ENCODE data around the gene WFDC11. TPM values are rescaled to one million over a fixed set of nuclear protein-coding genes. Genes with fewer than 3 reads are reported as not detected.

WFDC11 gene
- total RNA-seq, 1 experiment from 2014 or later, result not detected

DNA sequence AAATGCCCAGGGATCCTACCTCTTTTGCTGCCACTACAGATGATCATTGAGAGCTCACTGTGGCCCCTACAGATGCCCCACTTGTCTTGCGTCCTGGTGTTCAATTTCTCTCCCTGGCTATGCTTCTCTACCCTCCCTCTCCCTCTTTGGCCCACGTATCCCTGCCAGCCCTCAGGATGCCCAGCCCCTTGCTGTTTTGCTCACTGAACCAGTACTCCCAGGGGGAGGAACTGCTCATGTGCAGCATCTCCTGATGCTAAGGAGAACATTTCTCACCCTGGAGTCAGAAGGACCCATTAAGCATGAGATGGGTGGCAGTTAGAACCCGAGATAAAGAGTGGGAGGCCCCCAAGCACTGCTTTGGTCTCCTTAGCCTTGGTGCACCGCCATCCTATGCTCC is 38.9 kb downstream of the WFDC11 start, which contains the start of gene WFDC9:
WFDC9 (minus strand) TSS at position 101 of the 400 bp plus-strand sequence. CDS start 21,103 bp downstream, outside the sequence.
- CTCF ChIA-PET, result no interaction called here
- Mint-ChIP-seq H3K4me3 (ENCODE audit: low read depth, unreplicated experiment) (no peak within 1 kb of the TSS), H3K4me1 (ENCODE audit: low read depth, unreplicated experiment) (no peaks in the 10 kb centered on the region), H3K27ac (ENCODE audit: unreplicated experiment) (no peak within 1 kb of the TSS), H3K27me3 (ENCODE audit: unreplicated experiment) (peaks cover 61% of the 10 kb centered on the region), H3K36me3 (ENCODE audit: insufficient read depth, unreplicated experiment) (no peaks in the 10 kb centered on the region), H3K9me3 (ENCODE audit: low read depth, unreplicated experiment) (no peaks in the 10 kb centered on the region)
- DNase-seq, result no peak
- intact Hi-C loops (cut with micrococcal nuclease; ENCODE audit: unreplicated experiment), result no loop called here
- TF ChIP-seq, protein P1, sequence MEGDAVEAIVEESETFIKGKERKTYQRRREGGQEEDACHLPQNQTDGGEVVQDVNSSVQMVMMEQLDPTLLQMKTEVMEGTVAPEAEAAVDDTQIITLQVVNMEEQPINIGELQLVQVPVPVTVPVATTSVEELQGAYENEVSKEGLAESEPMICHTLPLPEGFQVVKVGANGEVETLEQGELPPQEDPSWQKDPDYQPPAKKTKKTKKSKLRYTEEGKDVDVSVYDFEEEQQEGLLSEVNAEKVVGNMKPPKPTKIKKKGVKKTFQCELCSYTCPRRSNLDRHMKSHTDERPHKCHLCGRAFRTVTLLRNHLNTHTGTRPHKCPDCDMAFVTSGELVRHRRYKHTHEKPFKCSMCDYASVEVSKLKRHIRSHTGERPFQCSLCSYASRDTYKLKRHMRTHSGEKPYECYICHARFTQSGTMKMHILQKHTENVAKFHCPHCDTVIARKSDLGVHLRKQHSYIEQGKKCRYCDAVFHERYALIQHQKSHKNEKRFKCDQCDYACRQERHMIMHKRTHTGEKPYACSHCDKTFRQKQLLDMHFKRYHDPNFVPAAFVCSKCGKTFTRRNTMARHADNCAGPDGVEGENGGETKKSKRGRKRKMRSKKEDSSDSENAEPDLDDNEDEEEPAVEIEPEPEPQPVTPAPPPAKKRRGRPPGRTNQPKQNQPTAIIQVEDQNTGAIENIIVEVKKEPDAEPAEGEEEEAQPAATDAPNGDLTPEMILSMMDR (IDR thresholded peaks at IDR 0.05; ENCODE audit: unreplicated experiment), result no peak
- no TSS peak for BruUV-seq (replicated peaks)

DNA sequence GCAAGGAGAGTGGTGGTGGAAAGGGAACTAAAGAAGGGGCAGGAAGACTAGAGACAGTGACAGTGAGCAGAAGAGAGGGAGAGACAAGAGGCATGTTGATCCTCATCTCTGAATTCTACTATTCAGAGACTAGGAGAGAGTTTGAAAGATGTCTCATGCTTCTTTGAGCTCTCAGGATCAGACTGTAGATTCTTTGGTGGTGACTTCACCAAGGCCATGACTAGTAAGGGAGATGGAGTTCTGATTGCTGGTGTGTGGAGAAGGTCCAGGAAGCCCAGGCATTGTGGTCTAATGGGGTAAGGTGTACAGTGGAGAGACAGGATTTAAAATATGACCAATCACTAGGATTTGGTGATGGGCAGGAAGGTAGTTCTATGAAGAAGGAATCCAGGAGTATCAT is 39.7 kb downstream of the WFDC11 start:
- CTCF ChIA-PET, result interaction anchor here (1.3 kb wide), 1 partner anchor 76 kb away, joined by 3 read pairs; no protein-coding TSS in a partner anchor
- no peak overlapping the region for H3K4me3 Mint-ChIP-seq (ENCODE audit: low read depth, unreplicated experiment)

DNA sequence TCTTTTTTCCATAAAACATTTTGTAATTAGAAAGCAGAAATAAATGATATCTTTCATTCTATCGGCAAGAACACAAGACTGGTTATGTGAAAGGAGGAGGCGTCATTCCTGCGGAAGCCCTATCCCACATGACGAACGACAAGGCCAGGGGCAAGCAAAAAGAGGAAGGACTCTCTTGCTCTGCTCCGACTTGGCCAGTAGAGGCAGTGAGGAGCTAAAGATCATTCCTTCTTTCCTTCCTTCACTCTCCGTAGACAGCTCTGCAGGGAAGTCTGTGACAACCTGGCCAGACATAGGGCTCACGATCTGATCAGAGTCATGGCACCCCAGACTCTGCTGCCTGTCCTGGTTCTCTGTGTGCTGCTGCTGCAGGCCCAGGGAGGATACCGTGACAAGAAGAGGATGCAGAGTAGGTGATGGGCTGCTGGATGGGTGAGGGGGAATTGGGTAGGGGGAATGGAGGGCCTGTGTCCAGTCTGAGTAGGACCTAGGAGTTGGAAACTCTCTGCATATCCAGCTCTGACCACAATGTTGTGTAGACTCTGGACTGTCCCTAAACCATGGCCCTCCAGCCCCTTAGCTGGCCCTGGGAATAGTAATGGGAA is 40.4 kb downstream of the WFDC11 start, which contains the start of gene WFDC10A:
WFDC10A (plus strand) TSS at position 244 of the 605 bp plus-strand sequence; CDS start at position 319, 75 bp downstream.
- peak; percentile 75 for DNase-seq
- CTCF ChIA-PET, result interaction anchor here (0.7 to 2.9 kb wide), 9 partner anchors 11 to 256 kb away, joined by 3 to 15 read pairs (median 4); partner anchors contain the start of gene WFDC2
- intact Hi-C loops (cut with micrococcal nuclease; ENCODE audit: unreplicated experiment), result loop anchor here (10.0 kb wide), 2 partner anchors 145 to 175 kb away; no protein-coding TSS in a partner anchor
- TF ChIP-seq, protein P1 (IDR thresholded peaks at IDR 0.05; ENCODE audit: unreplicated experiment), result peak; percentile 79
- no TSS peak for BruUV-seq (replicated peaks)
- Mint-ChIP-seq H3K27ac (ENCODE audit: unreplicated experiment) (no peak within 1 kb of the TSS), H3K27me3 (ENCODE audit: unreplicated experiment) (peaks cover 55% of the 10 kb centered on the region), H3K9me3 (ENCODE audit: low read depth, unreplicated experiment) (no peaks in the 10 kb centered on the region), H3K4me1 (ENCODE audit: low read depth, unreplicated experiment) (no peaks in the 10 kb centered on the region), H3K36me3 (ENCODE audit: insufficient read depth, unreplicated experiment) (no peaks in the 10 kb centered on the region), H3K4me3 (ENCODE audit: low read depth, unreplicated experiment) (no peak within 1 kb of the TSS)

More for the DNA sequence above, 39.7 kb downstream of the WFDC11 start:
- BruUV-seq (replicated peaks), result no TSS peak
- Mint-ChIP-seq H3K36me3 (ENCODE audit: insufficient read depth, unreplicated experiment) (no peaks in the 10 kb centered on the region), H3K27ac (ENCODE audit: unreplicated experiment) (no peak overlapping the region), H3K4me1 (ENCODE audit: low read depth, unreplicated experiment) (no peaks in the 10 kb centered on the region), H3K9me3 (ENCODE audit: low read depth, unreplicated experiment) (no peaks in the 10 kb centered on the region), H3K27me3 (ENCODE audit: unreplicated experiment) (peaks cover 58% of the 10 kb centered on the region)
- DNase-seq, result no peak
- TF ChIP-seq, protein P1 (IDR thresholded peaks at IDR 0.05; ENCODE audit: unreplicated experiment), result no peak
- intact Hi-C loops (cut with micrococcal nuclease; ENCODE audit: unreplicated experiment), result no loop called here

DNA sequence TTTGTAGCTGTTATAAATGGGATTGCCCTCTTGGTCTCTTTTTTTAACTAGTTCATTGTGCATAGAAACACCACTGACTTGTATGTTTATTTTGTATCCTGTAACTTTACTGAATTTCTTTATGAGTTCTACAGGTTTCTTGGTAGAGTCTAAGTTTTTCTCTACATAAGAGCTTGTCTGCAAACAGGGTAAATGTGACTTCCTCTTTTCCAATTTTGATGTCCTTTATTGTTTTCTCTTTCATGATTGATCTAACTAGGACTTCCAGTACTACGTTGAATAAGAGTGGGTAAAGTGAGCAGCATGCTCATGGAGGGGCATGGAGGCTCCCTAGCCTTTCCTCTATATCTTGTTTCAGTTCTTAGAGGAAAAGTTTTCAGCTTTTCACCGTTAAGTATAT is 43.5 kb downstream of the WFDC11 start:
- Mint-ChIP-seq H3K4me3 (ENCODE audit: low read depth, unreplicated experiment) (no peak overlapping the region), H3K27ac (ENCODE audit: unreplicated experiment) (no peak overlapping the region), H3K4me1 (ENCODE audit: low read depth, unreplicated experiment) (peaks cover 4% of the 10 kb centered on the region), H3K9me3 (ENCODE audit: low read depth, unreplicated experiment) (no peaks in the 10 kb centered on the region), H3K27me3 (ENCODE audit: unreplicated experiment) (peaks cover 25% of the 10 kb centered on the region), H3K36me3 (ENCODE audit: insufficient read depth, unreplicated experiment) (no peaks in the 10 kb centered on the region)
- BruUV-seq (replicated peaks), result no TSS peak
- DNase-seq, result no peak
- TF ChIP-seq, protein P1 (IDR thresholded peaks at IDR 0.05; ENCODE audit: unreplicated experiment), result no peak
- intact Hi-C loops (cut with micrococcal nuclease; ENCODE audit: unreplicated experiment), result loop anchor here (10.0 kb wide), 2 partner anchors 148 to 172 kb away; no protein-coding TSS in a partner anchor
- CTCF ChIA-PET, result no interaction called here
